B cell (primary cell): ENCODE data around the gene ATAD2B.

Experiments used
- EZH2 ChIP-seq: IDR thresholded peaks from 2 replicates; pipeline ENCODE4 v1.6.1; 2012; ENCODE audit warnings: borderline replicate concordance, low read depth, mild to moderate bottlenecking, moderate library complexity, low read length; ENCODE audit not compliant: insufficient read depth, poor library complexity, severe bottlenecking
- TF ChIP-seq, protein P1 (sequence below): fragments of 200-600 bp; IDR thresholded peaks from one replicate; pipeline ENCODE4 v1.8.0; 2022; ENCODE audit warnings: antibody characterized with exemption, mild to moderate bottlenecking

DNA sequence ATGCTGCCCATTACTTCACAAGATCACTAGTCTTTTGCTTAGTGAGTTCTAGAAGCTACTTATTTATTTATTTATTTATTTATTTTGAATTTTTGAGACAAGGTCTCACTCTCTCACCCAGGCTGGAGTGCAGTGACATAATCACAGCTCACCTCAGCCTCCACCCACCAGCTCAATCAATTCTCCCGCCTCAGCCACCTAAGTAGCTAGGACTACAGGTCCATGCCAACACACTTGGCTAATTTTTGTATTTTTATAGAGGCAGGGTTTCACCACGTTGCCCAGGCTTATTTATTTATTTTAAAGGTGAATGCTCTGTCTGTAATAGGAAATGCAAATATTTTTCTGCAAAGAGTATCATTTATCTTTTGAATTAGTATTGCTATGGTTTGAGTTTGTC, 67.7 kb downstream of the ATAD2B start:
- TF ChIP-seq, protein P1, sequence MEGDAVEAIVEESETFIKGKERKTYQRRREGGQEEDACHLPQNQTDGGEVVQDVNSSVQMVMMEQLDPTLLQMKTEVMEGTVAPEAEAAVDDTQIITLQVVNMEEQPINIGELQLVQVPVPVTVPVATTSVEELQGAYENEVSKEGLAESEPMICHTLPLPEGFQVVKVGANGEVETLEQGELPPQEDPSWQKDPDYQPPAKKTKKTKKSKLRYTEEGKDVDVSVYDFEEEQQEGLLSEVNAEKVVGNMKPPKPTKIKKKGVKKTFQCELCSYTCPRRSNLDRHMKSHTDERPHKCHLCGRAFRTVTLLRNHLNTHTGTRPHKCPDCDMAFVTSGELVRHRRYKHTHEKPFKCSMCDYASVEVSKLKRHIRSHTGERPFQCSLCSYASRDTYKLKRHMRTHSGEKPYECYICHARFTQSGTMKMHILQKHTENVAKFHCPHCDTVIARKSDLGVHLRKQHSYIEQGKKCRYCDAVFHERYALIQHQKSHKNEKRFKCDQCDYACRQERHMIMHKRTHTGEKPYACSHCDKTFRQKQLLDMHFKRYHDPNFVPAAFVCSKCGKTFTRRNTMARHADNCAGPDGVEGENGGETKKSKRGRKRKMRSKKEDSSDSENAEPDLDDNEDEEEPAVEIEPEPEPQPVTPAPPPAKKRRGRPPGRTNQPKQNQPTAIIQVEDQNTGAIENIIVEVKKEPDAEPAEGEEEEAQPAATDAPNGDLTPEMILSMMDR = no peak
- no peak for TF ChIP-seq EZH2
